Measurements from ENCODE around the gene DDX10. TPM values are rescaled to one million over a fixed set of nuclear protein-coding genes. Genes with fewer than 3 reads are reported as not detected.

The DDX10 gene
- total RNA-seq, 1 donor from 2014 or later: 32.2 TPM

- peak overlapping the region; percentile 54 for H3K27ac ChIP-seq (ENCODE audit: low read depth, low read length)
- H3K36me3 ChIP-seq (ENCODE audit: insufficient read depth, low read length): no peaks in the 10 kb centered on the region
- FAIRE-seq (peak; percentile 78), DNase-seq (ENCODE audit: low read depth) (peak; percentile 59)
- no peak overlapping the region for H3K4me3 Mint-ChIP-seq (ENCODE audit: unreplicated experiment)
- no peak for TF ChIP-seq EZH2 (IDR thresholded peaks at IDR 0.05; ENCODE audit: insufficient read depth, low read length)
- no peak for TF ChIP-seq CTCF (IDR thresholded peaks at IDR 0.05; ENCODE audit: insufficient read depth, low read depth, low read length)
- no peak overlapping the region for H2AFZ ChIP-seq (ENCODE audit: low read depth, low read length)
- H3K9me3 Mint-ChIP-seq (ENCODE audit: unreplicated experiment): no peaks in the 10 kb centered on the region
- no peak overlapping the region for H3K27ac Mint-ChIP-seq (ENCODE audit: unreplicated experiment)
- H3K4me1 ChIP-seq (ENCODE audit: insufficient read depth, low read length): peaks cover 20% of the 10 kb centered on the region
- no peaks in the 10 kb centered on the region for H3K9me3 ChIP-seq (ENCODE audit: insufficient read depth, low read depth, low read length)
- no peak overlapping the region for H3K4me3 ChIP-seq (ENCODE audit: insufficient read depth, low read depth, low read length)
- no peak overlapping the region for H3K9ac ChIP-seq (ENCODE audit: low read length)
- H3K27me3 Mint-ChIP-seq (ENCODE audit: low read depth, unreplicated experiment): no peaks in the 10 kb centered on the region
- no peaks in the 10 kb centered on the region for H3K36me3 Mint-ChIP-seq (ENCODE audit: low read depth, unreplicated experiment)
- H3K27me3 ChIP-seq (ENCODE audit: insufficient read depth, low read length): no peaks in the 10 kb centered on the region
- H3K4me2 ChIP-seq (ENCODE audit: low read length): peak overlapping the region; percentile 32
- peaks cover 21% of the 10 kb centered on the region for H3K4me1 Mint-ChIP-seq (ENCODE audit: low read depth, unreplicated experiment)
- H3K79me2 ChIP-seq (ENCODE audit: insufficient read depth, low read length): no peaks in the 10 kb centered on the region
- no peaks in the 10 kb centered on the region for H4K20me1 ChIP-seq (ENCODE audit: insufficient read depth, low read length)
Measured at GRCh38 chr11:108916290-108916689, 251.4 kb downstream of the DDX10 start.

DNA sequence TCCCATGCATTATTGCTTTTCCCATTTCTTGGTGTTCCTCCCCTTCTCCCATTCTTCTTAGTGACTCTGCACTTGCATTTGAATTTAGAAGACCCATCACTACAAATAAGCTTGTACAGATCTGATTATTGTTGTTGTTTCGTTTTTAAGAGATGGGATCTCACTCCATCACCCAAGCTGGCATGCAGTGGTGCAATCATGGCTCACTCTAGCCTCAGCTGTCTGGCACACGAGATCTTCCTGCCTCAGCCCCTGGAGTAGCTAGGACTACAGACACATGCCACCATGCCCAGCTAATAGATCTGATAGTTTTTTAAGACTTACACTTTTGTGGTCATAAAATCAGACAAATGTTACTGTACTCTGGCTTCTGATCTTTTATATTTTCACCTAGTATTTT, 252.1 kb downstream of the DDX10 start:
- Mint-ChIP-seq H3K4me3 (ENCODE audit: unreplicated experiment) (no peak overlapping the region), H3K36me3 (ENCODE audit: low read depth, unreplicated experiment) (no peaks in the 10 kb centered on the region), H3K4me1 (ENCODE audit: low read depth, unreplicated experiment) (peaks cover 21% of the 10 kb centered on the region), H3K27me3 (ENCODE audit: low read depth, unreplicated experiment) (no peaks in the 10 kb centered on the region), H3K27ac (ENCODE audit: unreplicated experiment) (no peak overlapping the region), H3K9me3 (ENCODE audit: unreplicated experiment) (no peaks in the 10 kb centered on the region)
- Histone ChIP-seq H3K79me2 (ENCODE audit: insufficient read depth, low read length) (no peaks in the 10 kb centered on the region), H4K20me1 (ENCODE audit: insufficient read depth, low read length) (no peaks in the 10 kb centered on the region), H3K4me3 (ENCODE audit: insufficient read depth, low read depth, low read length) (no peak overlapping the region), H3K4me2 (ENCODE audit: low read length) (peak overlapping the region; percentile 32), H3K4me1 (ENCODE audit: insufficient read depth, low read length) (peaks cover 20% of the 10 kb centered on the region), H3K27me3 (ENCODE audit: insufficient read depth, low read length) (no peaks in the 10 kb centered on the region), H3K36me3 (ENCODE audit: insufficient read depth, low read length) (no peaks in the 10 kb centered on the region), H3K9ac (ENCODE audit: low read length) (peak overlapping the region; percentile 2), H2AFZ (ENCODE audit: low read depth, low read length) (no peak overlapping the region), H3K27ac (ENCODE audit: low read depth, low read length) (no peak overlapping the region), H3K9me3 (ENCODE audit: insufficient read depth, low read depth, low read length) (no peaks in the 10 kb centered on the region)
- DNase-seq (ENCODE audit: low read depth): no peak
- peak; percentile 56 for FAIRE-seq
- no peak for TF ChIP-seq CTCF (IDR thresholded peaks at IDR 0.05; ENCODE audit: insufficient read depth, low read depth, low read length)
- no peak for TF ChIP-seq EZH2 (IDR thresholded peaks at IDR 0.05; ENCODE audit: insufficient read depth, low read length)

DNA sequence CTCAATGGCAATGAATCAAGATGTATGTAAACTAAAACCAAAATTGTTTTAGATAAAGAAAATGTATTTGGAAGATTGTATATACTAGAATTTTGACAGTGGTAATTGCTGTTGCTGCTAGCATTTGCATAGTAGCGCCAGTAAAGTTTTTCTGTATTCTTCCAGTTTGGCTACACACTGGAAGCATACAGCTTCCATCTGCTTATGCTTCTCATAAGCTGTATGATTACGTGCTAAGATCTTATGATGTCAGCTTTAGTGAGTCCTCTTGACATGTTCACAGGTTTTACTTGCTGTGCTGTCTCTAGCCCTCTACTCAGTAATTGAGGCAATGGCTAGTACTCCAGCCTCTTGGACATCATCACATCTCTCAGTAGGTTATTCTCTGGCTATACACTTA, 256.3 kb downstream of the DDX10 start:
- no peaks in the 10 kb centered on the region for H3K79me2 ChIP-seq (ENCODE audit: insufficient read depth, low read length)
- Mint-ChIP-seq H3K4me3 (ENCODE audit: unreplicated experiment) (no peak overlapping the region), H3K36me3 (ENCODE audit: low read depth, unreplicated experiment) (no peaks in the 10 kb centered on the region), H3K27me3 (ENCODE audit: low read depth, unreplicated experiment) (no peaks in the 10 kb centered on the region), H3K4me1 (ENCODE audit: low read depth, unreplicated experiment) (peaks cover 4% of the 10 kb centered on the region), H3K9me3 (ENCODE audit: unreplicated experiment) (no peaks in the 10 kb centered on the region), H3K27ac (ENCODE audit: unreplicated experiment) (no peak overlapping the region)
- H3K4me2 ChIP-seq (ENCODE audit: low read length): no peak overlapping the region
- H3K9ac ChIP-seq (ENCODE audit: low read length): no peak overlapping the region
- no peaks in the 10 kb centered on the region for H3K27me3 ChIP-seq (ENCODE audit: insufficient read depth, low read length)
- no peaks in the 10 kb centered on the region for H3K36me3 ChIP-seq (ENCODE audit: insufficient read depth, low read length)
- H3K4me1 ChIP-seq (ENCODE audit: insufficient read depth, low read length): peaks cover 6% of the 10 kb centered on the region
- TF ChIP-seq CTCF (IDR thresholded peaks at IDR 0.05; ENCODE audit: insufficient read depth, low read depth, low read length) (no peak), EZH2 (IDR thresholded peaks at IDR 0.05; ENCODE audit: insufficient read depth, low read length) (no peak)
- no peak overlapping the region for H2AFZ ChIP-seq (ENCODE audit: low read depth, low read length)
- DNase-seq (ENCODE audit: low read depth) (no peak), FAIRE-seq (no peak)
- H4K20me1 ChIP-seq (ENCODE audit: insufficient read depth, low read length): no peaks in the 10 kb centered on the region
- H3K4me3 ChIP-seq (ENCODE audit: insufficient read depth, low read depth, low read length): no peak overlapping the region
- H3K27ac ChIP-seq (ENCODE audit: low read depth, low read length): no peak overlapping the region
- H3K9me3 ChIP-seq (ENCODE audit: insufficient read depth, low read depth, low read length): no peaks in the 10 kb centered on the region
